Measurements from ENCODE around the gene IDE. TPM values are rescaled to one million over a fixed set of nuclear protein-coding genes. Genes with fewer than 3 reads are reported as not detected.

IDE gene
- total and polyA plus RNA-seq, 2 donors (not counting 1 experiment from before 2014, with no cell fraction given) = 7.7 to 40.9 TPM

- ChIA-PET POLR2A (no interaction called here), CTCF (interaction anchor here (0.7 to 1.4 kb wide), 2 partner anchors 10 to 16 kb away, joined by 3 to 5 read pairs; no protein-coding TSS in a partner anchor)
- H3K36me3 ChIP-seq (replicated peaks in 1 of 2; ENCODE audit: control extremely low read depth in 1 of 2, control insufficient read depth in 1 of 2, extremely low read depth in 1 of 2, insufficient read depth in 2 of 2, low read length in 1 of 2) = peaks cover 4 to 20% of the 10 kb centered on the region in 2 experiments
- intact Hi-C loops (cut with micrococcal nuclease) = no loop called here
- H3K27me3 ChIP-seq (replicated peaks in 1 of 4; ENCODE audit: control extremely low read depth in 1 of 4, control insufficient read depth in 3 of 4, insufficient read depth in 4 of 4, low read length in 3 of 4) = no peaks in the 10 kb centered on the region
- no peaks in the 10 kb centered on the region for H3K79me2 ChIP-seq (ENCODE audit: control insufficient read depth, insufficient read depth, low read length)
- no peaks in the 10 kb centered on the region for H3K9me3 Mint-ChIP-seq (ENCODE audit: insufficient read depth)
- no peak overlapping the region for H3K4me3 ChIP-seq (ENCODE audit: control extremely low read depth in 1 of 5, extremely low read depth in 1 of 5, insufficient read depth in 1 of 5, low read depth in 2 of 5, low read length in 4 of 5)
- 98% methylated on average over 10 of the region's 11 CpGs for WGBS (ENCODE audit: insufficient coverage)
- H3K4me2 ChIP-seq (replicated peaks; ENCODE audit: low read depth, low read length, poor library complexity, severe bottlenecking) = no peak overlapping the region
- H3K4me1 ChIP-seq (ENCODE audit: control insufficient read depth in 2 of 2, insufficient read depth in 2 of 2, low read length in 2 of 2) = no peaks in the 10 kb centered on the region
- H3K27me3 Mint-ChIP-seq = no peaks in the 10 kb centered on the region
- H3K4me1 Mint-ChIP-seq = no peaks in the 10 kb centered on the region
- TF ChIP-seq EZH2 (IDR thresholded peaks at IDR 0.05; ENCODE audit: borderline replicate concordance, insufficient read depth, low read depth, low read length, poor library complexity, severe bottlenecking) = no peak
- no peak for TF ChIP-seq CTCF (IDR thresholded peaks at IDR 0.05)
- no peak overlapping the region for H3K9ac ChIP-seq (ENCODE audit: low read length)
- no peak for ATAC-seq (ENCODE audit: low read depth)
- no peak for DNase-seq
- H3K27ac Mint-ChIP-seq = no peak overlapping the region
- H3K27ac ChIP-seq (ENCODE audit: low read length in 2 of 2) = no peak overlapping the region
- no peak overlapping the region for H2AFZ ChIP-seq (ENCODE audit: insufficient read depth, low read depth, low read length, poor library complexity, severe bottlenecking)
- no peak overlapping the region for H3K4me3 Mint-ChIP-seq
- H4K20me1 ChIP-seq (ENCODE audit: control insufficient read depth, insufficient read depth, low read length, poor library complexity, severe bottlenecking) = no peaks in the 10 kb centered on the region
- H3K9me3 ChIP-seq (ENCODE audit: control extremely low read depth in 1 of 3, control insufficient read depth in 2 of 3, insufficient read depth in 1 of 3, low read length in 2 of 3) = no peaks in the 10 kb centered on the region
Observed at GRCh38 chr10:92527716-92528115, 46.2 kb downstream of the IDE start.

- DNase-seq (no peak), ATAC-seq (ENCODE audit: low read depth) (no peak)
- H3K4me3 Mint-ChIP-seq = no peak overlapping the region
- no peak for TF ChIP-seq EZH2 (IDR thresholded peaks at IDR 0.05; ENCODE audit: borderline replicate concordance, insufficient read depth, low read depth, low read length, poor library complexity, severe bottlenecking)
- TF ChIP-seq CTCF (IDR thresholded peaks at IDR 0.05) = no peak
- no peaks in the 10 kb centered on the region for H4K20me1 ChIP-seq (ENCODE audit: control insufficient read depth, insufficient read depth, low read length, poor library complexity, severe bottlenecking)
- intact Hi-C loops (cut with micrococcal nuclease) = no loop called here
- no peaks in the 10 kb centered on the region for H3K27me3 Mint-ChIP-seq
- WGBS (ENCODE audit: insufficient coverage) = 100% methylated on average over 1 of the region's 3 CpGs
- peaks cover 0 to 3% of the 10 kb centered on the region in 2 experiments for H3K36me3 ChIP-seq (replicated peaks in 1 of 2; ENCODE audit: control extremely low read depth in 1 of 2, control insufficient read depth in 1 of 2, extremely low read depth in 1 of 2, insufficient read depth in 2 of 2, low read length in 1 of 2)
- no peak overlapping the region for H2AFZ ChIP-seq (ENCODE audit: insufficient read depth, low read depth, low read length, poor library complexity, severe bottlenecking)
- H3K9me3 Mint-ChIP-seq (ENCODE audit: insufficient read depth) = no peaks in the 10 kb centered on the region
- H3K4me2 ChIP-seq (replicated peaks; ENCODE audit: low read depth, low read length, poor library complexity, severe bottlenecking) = no peak overlapping the region
- CTCF ChIA-PET = interaction anchor here (0.7 to 2.5 kb wide), 2 partner anchors 51 to 1675 kb away, joined by 3 to 8 read pairs; partner anchors contain the start of gene IDE
- H3K4me1 Mint-ChIP-seq = no peaks in the 10 kb centered on the region
- no peaks in the 10 kb centered on the region for H3K4me1 ChIP-seq (ENCODE audit: control insufficient read depth in 2 of 2, insufficient read depth in 2 of 2, low read length in 2 of 2)
- H3K9me3 ChIP-seq (ENCODE audit: control extremely low read depth in 1 of 3, control insufficient read depth in 2 of 3, insufficient read depth in 1 of 3, low read length in 2 of 3) = no peaks in the 10 kb centered on the region
- no peaks in the 10 kb centered on the region for H3K79me2 ChIP-seq (ENCODE audit: control insufficient read depth, insufficient read depth, low read length)
- no peak overlapping the region for H3K27ac ChIP-seq (ENCODE audit: low read length in 2 of 2)
- H3K9ac ChIP-seq (ENCODE audit: low read length) = no peak overlapping the region
- no peak overlapping the region for H3K27ac Mint-ChIP-seq
- H3K4me3 ChIP-seq (ENCODE audit: control extremely low read depth in 1 of 5, extremely low read depth in 1 of 5, insufficient read depth in 1 of 5, low read depth in 2 of 5, low read length in 4 of 5) = no peak overlapping the region
- POLR2A ChIA-PET = no interaction called here
- H3K27me3 ChIP-seq (replicated peaks in 1 of 4; ENCODE audit: control extremely low read depth in 1 of 4, control insufficient read depth in 3 of 4, insufficient read depth in 4 of 4, low read length in 3 of 4) = no peaks in the 10 kb centered on the region
Observed at GRCh38 chr10:92523639-92524038, 50.3 kb downstream of the IDE start.
